NCI-H1048 (cell line): ENCODE results near the gene TMEM178B.
"Not testable (repeated sequence)": the region's sequence is repeated elsewhere in the genome, so short reads cannot be mapped to it uniquely, and the experiment has no call there.

Experiments used
- DNase-seq: peaks from one replicate; lab custom pipeline; 2025; lab: John Stamatoyannopoulos, UW

The TMEM178B gene

DNA sequence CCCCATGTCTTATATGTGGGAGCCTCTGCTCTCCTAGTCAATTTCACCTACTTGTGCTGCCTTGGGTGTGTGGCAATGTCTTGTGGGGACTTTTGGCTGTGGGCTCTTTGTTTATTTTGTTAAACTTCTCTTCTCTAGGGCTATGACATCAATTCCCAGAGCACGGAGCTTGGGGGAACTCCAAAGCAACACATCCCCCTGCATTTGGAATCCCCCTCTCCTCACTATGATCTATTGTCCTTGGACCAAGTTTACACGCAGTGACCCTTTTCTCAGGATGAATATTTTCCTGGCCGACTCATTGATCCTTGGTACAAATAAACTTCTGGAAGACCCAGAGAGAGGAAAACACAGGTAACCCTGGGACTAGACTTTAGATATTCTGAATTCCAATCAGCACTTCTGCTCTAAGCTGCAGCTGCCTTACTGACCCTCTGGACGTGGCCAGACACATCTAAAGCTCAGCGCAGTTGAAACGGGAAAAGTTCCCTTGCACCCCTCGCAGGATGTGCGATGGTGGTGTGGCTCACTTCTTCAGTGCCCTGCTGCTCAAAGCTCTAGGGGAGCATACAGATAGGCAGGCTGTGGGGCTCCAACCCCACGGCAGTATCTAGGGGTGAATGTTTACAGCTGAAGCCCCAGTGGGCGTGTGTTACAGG lies 110.8 kb downstream of the TMEM178B start:
- no peak for DNase-seq

DNA sequence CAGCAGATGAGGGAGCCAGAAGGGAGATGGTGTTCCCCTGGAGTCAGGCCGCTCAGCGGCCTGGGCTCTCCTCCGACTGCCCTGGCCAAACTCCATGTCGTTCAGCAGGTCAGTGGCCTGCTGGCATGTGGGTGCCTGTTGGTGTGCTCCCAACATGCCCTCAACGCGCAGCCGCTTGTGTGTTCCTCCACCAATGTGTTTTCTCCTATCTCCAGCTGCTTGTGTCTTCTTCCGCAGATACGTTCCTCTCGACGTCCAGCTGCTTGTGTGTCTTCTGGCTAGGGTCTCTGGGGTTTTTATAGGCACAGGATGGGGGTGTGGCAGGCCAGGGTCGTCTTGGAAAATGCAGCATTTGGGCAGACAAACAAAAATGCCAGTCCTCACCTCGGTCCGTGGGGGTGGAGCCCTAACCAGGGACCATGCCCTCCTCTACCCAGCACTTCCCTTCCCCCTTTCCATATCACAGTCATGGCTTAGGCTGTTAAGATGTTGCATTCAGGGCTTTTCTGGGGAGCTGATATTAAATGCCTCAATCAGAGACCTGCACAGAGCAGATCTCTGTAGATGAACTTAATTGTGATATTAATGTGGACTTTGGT lies 111.6 kb downstream of the TMEM178B start:
- no peak for DNase-seq

DNA sequence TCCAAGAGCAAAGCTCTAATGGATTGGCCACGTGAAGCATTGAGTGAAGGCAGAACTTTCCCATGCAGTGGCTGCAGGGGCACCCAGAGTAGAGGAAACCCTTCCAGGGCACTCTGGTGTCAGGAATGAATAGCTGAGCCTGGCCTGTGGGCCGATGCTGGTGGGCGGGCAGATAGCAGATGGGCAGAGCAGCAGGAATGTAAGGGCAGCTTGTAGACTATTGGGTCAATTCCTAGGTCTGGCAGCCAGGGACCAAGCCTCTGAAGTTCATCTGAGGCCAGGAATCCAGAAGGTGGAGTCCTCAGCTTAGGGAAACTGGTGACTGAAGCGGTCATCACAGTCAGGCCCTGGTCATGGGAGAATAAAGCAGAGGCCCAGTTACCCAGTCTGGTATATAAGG lies 115.4 kb downstream of the TMEM178B start:
- no peak for DNase-seq

DNA sequence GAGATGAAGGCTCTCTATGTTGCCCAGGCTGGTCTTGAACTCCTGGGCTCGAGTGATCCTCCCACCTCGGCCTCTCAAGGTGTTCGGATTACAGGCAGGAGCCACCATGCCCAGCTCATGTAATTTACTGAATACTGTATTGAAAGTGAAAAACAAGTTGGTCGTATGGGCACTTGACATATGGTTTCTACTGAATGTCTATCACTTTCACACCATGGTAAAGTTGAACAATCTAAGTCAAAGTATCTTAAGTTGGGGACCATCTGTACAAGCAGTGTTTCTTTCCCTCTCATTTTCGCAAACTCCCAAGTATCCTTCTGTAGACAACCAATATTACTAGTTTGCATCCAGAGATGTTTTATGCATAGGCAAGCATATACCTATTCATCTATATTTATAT lies 116.6 kb downstream of the TMEM178B start:
- no peak for DNase-seq

DNA sequence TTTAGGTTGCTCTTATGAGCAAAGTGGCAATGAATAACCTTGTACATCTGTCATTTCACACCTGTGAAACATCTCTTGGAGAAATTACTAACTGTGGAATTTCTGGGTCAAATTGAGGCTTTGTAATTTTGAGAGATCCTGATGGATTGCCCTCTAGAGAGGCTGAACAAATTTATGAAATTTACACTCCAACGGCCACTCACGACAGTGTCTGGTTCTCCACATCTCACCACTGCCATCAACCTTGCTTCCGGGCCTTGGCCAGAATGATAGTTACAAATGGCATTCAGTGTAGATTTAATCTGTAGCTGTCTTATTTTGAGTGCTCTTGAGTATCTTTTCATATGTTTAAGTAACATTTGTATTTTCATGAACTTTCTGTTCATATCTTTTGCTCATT lies 117.4 kb downstream of the TMEM178B start:
- DNase-seq = no peak

DNA sequence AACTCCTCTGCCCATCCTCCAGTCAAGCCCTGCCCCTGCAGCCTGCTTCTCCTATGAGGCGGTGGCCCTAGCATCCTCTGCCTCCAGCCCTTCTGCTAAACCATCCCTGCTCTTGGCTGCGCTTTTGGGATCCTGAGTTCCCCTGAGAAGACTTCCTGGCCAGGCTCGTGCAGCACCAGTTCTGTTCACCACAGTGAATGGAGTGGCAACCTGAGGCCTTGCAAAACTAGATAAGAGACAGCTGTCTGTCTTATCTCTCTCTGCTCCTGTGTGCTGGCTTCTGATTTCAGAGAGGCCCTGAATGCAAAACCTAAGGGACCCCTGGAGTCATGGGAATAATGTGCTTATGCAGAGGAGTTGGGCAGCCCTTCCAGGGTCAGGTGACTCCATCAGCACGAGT lies 119.2 kb downstream of the TMEM178B start:
- DNase-seq = no peak

DNA sequence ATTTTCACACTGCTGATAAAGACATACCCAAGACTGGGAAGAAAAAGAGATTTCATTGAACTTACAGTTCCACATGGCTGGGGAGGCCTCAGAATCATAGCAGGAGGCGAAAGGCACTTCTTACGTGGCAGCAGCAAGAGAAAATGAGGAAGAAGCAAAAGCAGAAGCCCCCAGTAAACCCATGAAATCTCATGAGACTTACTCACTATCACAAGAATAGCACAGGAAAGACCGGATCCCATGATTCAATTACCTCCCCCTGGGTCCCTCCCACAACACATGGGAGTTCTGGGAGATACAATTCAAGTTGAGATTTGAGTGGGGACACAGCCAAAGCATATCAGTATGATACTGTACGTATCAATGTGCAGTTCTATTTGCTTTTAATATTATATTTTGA lies 121.9 kb downstream of the TMEM178B start:
- not testable (repeated sequence) for DNase-seq

DNA sequence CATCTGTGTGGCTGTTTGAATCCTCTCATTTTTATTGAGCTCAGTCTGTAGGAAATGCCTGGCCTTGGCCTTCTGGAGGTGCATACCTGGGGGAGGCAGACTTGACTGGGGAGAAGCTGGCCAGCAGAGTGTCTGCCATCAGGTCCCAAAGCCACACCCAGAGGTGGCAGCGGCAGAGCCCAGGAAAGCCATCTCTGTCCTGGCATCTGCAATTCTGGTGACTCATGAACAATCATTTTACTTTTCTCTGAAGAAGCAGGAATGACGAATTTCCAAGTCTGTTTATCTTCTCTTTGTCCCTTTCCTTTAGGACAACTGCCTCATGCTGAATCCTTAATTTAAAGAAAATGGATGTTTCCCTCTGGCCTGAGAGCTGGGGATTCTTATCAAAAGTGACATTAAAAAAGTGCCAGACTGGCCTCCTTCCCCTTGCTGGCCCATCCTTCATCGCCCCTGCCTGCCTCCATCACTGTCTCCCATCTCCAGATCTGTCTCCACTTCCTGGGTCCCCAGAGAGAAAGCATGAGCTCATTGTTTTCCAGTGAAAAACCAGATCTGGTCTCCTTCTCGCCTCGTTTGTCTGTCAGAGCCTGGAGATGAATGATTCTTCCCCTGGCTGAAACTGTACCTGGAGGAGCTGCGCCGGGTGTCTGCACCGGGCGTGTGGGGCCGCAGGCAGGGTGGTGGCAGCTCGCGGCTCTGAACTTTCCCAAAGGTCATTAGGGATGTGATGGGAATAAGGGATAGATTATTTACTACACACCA lies 124.5 kb downstream of the TMEM178B start:
- DNase-seq = no peak

DNA sequence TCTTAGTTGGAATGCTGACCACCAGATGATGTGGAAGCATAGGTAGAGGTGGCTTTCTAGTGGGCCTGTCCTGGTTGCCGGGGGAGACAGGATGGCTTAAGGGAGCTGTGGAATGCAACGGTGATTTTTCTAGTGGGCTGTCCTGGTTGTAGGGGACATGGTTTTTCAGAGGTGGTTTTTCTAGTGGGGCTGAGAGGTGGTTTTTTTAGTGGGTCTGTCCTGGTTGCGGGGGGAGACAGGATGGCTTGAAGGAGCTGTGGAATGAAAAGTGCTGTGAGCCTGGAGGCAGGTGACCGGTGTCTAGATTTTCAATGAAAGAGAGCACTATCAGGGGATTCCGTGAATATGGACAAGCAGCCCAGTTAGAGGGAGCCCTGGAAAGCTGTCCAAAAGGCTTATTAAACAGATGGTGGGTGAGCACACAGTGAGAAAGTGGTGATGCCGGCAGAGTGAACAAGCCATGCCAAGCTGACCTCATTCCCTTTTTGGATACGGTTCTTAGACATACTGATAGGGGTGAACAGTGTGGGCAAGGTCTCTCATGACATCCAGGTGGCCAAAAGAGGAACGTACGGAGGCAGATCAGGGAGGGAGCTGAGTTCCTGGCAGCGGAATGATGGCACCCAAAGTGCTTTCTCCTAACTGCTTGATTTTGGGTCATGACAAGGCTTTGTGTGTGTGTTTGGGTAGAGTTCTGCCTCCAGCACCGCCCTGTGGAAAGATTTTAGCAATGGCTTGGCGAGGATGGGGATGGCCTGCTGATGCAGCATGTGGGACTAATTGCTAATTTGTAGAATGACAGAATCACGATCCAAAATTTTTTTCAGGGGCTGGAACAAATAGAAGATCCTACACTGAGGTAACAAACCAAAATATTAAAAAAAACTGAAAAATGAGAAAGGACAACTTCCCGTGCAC lies 126.6 kb downstream of the TMEM178B start:
- no peak for DNase-seq

DNA sequence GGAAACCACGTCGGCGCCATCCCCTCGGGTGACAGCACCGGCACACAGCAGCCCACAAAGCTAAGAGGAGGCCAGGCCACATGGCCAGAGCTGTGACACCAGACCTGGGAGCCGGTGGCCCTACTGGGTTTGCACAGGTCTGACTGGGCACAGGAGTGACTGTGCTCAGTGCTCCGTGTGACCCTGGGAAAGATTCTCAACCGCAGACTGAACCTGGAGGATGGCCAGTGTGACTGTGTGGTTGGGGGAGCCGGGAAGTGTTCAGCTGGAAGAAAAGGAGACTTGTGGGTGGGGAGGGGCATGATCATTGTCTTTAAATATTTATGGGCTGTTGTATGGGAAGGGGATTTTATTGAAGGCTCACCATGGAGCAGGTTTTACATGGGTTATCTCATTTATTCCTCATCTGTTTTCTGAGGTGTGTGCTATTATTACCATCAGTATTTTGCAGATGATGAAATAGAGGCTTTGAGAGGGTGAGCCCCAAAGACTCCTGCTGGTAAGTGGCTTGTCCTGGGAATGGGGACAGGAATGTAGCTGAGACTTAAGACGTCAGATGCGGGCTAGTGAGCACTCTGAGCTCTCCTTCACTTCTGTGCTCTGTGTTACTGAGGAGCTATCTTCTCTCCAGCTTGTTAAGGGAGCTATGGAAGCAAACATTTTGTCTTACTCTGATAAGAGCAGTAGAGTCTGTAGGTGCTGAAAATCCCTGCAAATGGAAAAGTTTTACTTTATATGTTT lies 127.5 kb downstream of the TMEM178B start:
- no peak for DNase-seq

DNA sequence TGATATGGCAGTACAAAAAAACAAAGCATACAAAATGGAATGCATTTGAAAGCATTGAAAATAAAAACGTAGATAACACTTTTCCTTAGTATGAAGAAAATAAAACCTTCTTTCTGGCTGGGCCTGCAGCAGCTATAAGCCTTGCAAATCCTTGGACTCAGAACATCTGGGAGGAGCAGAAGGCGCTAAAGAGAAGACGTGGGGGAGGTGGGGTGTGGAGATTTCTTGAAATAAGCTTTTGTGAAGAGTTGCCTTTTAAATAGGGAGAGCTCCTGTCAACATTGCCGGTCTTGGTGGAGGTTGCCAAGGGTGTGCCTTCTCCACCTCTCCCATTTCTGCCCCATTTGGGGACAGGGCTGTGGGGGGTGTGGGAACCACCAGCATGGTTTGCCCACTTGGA lies 128.7 kb downstream of the TMEM178B start:
- DNase-seq = no peak

DNA sequence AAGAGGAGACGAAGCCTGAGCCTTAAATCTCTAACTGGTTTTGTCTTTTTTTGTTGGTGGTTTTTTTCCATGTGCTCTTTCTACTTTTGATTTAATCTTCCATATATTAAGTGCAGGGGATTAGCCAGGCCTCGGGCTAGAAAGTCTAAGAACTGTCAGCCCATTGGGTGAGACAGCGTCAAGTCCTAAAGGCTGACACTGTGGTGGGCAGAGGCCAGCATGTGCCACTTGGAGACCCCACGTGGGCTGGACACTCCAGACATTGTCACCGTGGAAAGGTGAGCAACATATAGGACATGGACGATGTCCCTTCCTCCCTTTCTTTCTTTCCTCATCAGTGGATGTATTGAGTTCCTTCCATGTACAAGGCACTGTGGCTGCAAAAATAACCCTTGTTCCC lies 129.3 kb downstream of the TMEM178B start:
- DNase-seq = no peak

DNA sequence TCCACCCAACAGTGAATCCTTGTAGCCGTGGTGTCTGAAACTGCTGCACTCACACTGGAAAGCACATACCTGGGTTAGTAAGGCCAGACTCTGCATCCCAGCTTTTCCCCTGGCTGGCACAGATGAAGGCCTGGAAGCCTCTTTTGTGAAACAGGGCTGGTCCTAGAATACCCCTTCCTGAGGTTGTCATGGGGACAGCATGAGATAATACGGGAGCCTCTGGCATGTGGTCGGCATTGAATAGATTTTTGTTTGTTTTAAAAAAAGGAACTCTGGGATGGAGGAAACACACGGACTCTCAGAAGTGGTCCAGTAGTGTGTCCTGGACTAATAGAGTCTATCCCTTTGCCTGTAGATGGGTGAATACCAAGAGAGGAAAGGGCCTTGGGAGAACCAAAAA lies 129.7 kb downstream of the TMEM178B start:
- no peak for DNase-seq

DNA sequence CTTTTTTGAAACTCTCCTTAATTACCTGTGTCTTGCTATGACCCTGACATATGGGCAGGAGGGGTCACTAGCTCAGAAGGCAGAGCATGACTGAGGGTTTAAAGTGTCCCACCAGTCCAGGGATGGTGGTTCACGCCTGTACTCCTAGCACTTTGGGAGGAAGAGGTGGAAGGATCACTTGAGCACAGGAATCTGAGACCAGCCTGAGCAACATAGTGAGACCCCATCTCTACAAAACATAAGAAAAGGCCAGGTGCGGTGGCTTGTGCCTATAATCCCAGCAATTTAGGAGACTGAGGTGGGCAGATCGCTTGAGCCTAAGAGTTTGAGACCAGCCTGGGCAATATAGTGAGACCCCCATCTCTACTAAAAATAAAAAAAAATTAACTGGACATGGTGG lies 133.8 kb downstream of the TMEM178B start:
- DNase-seq = no peak

DNA sequence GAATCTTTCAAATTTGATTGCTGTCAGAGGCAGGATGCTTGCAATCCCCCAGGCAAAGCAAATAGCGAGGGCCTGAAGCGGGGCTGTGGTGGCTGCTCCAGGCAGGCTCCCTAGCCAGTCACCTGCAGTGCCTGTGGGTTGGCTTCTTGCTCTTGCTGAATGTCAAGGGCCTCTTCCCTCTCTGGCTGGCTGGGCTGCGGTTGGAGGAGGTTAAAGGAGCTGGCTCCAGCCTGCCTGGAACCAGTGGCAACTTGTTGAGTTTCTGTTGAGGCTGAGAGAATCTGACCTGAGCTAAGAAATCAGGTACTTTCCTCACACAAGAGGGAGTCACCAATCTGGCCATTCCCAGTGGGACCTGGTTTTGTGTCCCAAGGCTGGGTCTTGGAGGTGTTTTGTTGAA lies 134.7 kb downstream of the TMEM178B start:
- no peak for DNase-seq

DNA sequence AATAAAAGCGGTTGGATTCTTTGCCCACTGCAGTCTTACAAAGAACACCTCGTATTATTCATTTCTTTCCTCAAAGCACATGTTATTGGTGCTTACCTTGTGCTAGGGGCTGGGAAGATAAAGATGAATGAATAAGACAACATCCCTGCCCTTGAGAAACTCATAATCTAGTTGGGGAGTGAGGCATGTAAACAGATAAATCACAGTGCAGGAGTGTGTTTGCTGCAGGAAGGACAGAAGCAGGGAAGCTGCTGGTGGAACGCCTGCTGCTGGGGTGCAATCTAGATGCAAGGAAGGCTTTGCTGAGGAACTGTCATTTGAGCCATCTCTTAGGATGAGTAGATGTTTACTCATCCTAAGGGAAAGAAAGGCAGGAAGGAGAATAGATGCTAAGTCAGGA lies 135.6 kb downstream of the TMEM178B start:
- no peak for DNase-seq

DNA sequence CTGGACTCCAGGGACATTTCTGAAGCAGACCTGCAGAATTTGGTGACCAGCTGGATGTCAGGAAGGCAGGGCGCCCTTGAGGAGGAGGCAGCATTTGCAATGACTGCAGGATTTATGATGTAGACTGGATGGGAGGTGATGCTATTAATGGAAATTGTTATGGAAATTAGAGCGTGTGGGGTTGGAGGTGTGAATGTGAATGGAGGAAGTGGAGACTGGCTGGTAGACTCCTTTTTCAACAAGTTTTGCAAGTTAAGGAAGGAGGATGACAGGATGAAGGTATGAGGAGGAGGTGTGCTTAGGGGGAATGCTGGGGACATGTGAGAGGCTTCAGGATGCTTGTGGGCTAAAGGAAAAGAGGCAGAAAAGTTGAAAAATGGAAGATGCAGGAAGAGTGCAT lies 137.0 kb downstream of the TMEM178B start:
- no peak for DNase-seq

DNA sequence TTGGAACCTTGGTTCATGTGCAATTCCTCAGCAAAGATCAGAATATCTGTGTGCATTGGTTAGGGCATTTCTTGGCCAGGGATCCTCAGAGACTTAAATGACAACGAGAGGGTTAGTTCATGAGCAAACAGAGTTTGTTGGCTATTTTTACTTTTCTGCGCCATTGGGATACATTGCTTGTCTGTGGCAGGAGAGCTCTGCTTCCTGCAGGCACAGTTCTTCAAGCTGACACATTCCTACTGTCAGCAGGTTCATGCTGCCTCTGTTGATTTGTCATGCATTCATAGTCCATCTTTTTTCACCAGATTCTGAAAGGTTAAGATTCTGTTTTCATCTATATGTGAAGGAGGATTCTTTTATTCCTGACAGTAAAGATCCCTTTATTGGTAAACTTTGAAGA lies 139.4 kb downstream of the TMEM178B start:
- no peak for DNase-seq

DNA sequence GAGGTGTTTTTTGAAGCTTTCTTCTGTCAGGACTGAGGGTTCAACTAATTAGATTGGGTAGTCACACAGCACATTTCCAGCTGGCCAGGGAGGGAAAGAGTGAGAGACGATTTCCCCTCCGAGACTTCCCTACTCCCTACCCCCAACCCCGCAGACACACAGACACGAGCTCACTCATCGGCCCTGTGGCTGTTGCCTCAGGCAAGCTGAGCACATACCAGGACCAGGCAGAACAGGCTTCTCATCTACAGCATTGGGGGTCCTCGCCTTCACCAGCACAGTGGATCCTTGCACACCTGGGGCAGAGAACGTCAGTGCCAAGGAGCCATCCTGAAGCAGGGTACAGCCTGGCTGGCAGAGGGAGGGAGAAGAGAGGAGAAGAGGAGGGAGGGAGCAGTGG lies 144.1 kb downstream of the TMEM178B start:
- DNase-seq = no peak

DNA sequence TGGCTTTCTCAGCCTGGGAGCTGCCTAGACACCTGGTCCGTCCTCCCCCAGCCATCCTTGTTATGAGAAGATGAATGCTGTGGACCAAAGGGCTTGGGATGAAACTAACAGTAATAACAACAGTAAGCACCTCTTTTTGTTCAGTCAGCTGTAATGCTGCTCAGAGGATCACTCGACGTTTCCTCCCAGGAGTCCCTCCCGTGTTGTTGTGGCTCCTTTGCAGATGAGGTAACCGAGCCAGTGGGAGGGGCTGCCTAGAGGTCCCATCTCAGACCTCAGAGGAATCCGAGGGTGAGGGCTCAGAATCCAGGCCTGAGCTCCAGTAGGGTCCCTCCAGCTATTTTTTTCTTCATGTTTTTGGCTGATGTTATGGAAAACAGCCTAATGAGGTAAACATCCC lies 145.1 kb downstream of the TMEM178B start:
- no peak for DNase-seq

DNA sequence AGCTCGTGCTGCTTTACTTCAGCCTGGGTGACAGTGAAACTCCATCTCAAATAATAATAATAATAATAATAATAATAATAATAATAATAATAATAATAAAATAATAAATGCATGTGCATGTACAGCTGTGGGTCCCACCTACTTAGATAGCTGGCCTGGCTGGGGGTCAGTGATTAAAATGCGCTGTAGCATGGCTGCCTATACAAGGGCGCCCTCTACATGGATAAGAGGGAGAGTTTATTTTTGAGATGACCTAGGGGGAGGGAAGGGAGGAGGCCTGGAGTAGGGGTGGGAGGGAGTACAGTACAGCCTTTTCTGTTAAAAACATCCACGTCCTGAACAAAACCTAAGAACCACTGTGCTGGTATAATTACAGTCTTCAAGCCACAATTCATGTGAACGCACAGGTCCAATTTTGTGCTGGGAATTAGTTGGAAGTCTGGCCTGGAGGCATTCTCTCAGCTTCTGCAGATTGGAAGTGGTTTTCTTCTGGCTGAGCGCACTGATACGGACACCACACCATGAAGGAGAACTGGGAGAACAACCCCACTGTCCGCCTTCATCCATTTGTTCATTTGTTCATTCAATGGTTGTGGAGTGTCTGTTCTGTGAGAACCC lies 146.5 kb downstream of the TMEM178B start:
- DNase-seq = no peak
